OCI-LY1 (cell line): Measurements from ENCODE around the gene SH3BP5.

ENCODE experiments used
- CTCF ChIP-seq: fragments of 200-600 bp; sonication (generic), shearing (Covaris generic); IDR thresholded peaks from 2 replicates; pipeline ENCODE4 v1.5.1; 2017; ENCODE audit warnings: mild to moderate bottlenecking, antibody characterized with exemption, low read length, moderate library complexity, mixed read lengths
- EZH2 ChIP-seq: fragments of 200-600 bp; sonication (generic), shearing (Covaris generic); IDR thresholded peaks from 2 replicates; pipeline ENCODE4 v1.8.0; 2017; ENCODE audit warnings: borderline replicate concordance, mixed run types, mild to moderate bottlenecking, antibody characterized with exemption, low read length, moderate library complexity, mixed read lengths

- no peak for TF ChIP-seq CTCF
- no peak for TF ChIP-seq EZH2
These were observed 114.5 kb downstream of the SH3BP5 start for GRCh38 chr3:15217841-15218267.
